GM12891 (cell line): ENCODE data around the gene PFKFB4.

ENCODE experiments used
- DNase-seq: peaks from one replicate; pipeline ENCODE4 v3.0.0; 2011; ENCODE audit warnings: low spot score; ENCODE audit not compliant: insufficient read length
- FAIRE-seq: peaks from 2 replicates; lab custom pipeline; 2011; peaks lifted over from hg19 to GRCh38; lab: Jason Lieb, UNC
- PAX5 ChIP-seq: IDR thresholded peaks from 2 replicates; pipeline ENCODE4 v1.6.1; 2011; ENCODE audit warnings: low read length, moderate library complexity, mild to moderate bottlenecking; ENCODE audit not compliant: insufficient read depth, severe bottlenecking
- POLR2A ChIP-seq: IDR thresholded peaks from 2 replicates; pipeline ENCODE4 v1.6.1; 2011; ENCODE audit warnings: low read depth, low read length, control low read depth
- POLR2AphosphoS5 ChIP-seq: IDR thresholded peaks from 2 replicates; pipeline ENCODE4 v1.6.1; 2011; ENCODE audit warnings: low read depth, low read length, control low read depth
- POU2F2 ChIP-seq: IDR thresholded peaks from 2 replicates; pipeline ENCODE4 v1.6.1; 2011; ENCODE audit warnings: low read depth, mild to moderate bottlenecking, control low read depth, low read length, moderate library complexity
- SPI1 ChIP-seq: IDR thresholded peaks from 2 replicates; pipeline ENCODE4 v1.6.1; 2011; ENCODE audit warnings: low read depth, low read length, control low read depth
- TAF1 ChIP-seq: IDR thresholded peaks from 2 replicates; pipeline ENCODE4 v1.6.1; 2011; ENCODE audit warnings: low read depth, low read length, control low read depth

Gene PFKFB4

GRCh38 chr3:48516571-48516970, 40.0 kb downstream of the PFKFB4 start:
- FAIRE-seq = no peak
- TF ChIP-seq TAF1 = no peak
- no peak for TF ChIP-seq SPI1
- no peak for TF ChIP-seq PAX5
- TF ChIP-seq POLR2A = no peak
- TF ChIP-seq POU2F2 = no peak
- no peak for TF ChIP-seq POLR2AphosphoS5
- DNase-seq = no peak

- DNase-seq (no peak), FAIRE-seq (peak; percentile 83)
- no peak for TF ChIP-seq SPI1
- no peak for TF ChIP-seq POU2F2
- TF ChIP-seq PAX5 = no peak
- TF ChIP-seq POLR2AphosphoS5 = no peak
- TF ChIP-seq POLR2A = no peak
- TF ChIP-seq TAF1 = no peak
These were observed 42.0 kb downstream of the PFKFB4 start for GRCh38 chr3:48514431-48515227.

- DNase-seq = no peak
- FAIRE-seq = no peak
- TF ChIP-seq TAF1 = no peak
- TF ChIP-seq SPI1 = no peak
- no peak for TF ChIP-seq POLR2A
- no peak for TF ChIP-seq POLR2AphosphoS5
- TF ChIP-seq POU2F2 = no peak
- TF ChIP-seq PAX5 = no peak
These were observed 45.1 kb downstream of the PFKFB4 start for GRCh38 chr3:48511551-48511950.

GRCh38 chr3:48507256-48508061, 49.1 kb downstream of the PFKFB4 start:
- no peak for TF ChIP-seq POLR2A
- no peak for TF ChIP-seq TAF1
- TF ChIP-seq POLR2AphosphoS5 = no peak
- no peak for TF ChIP-seq SPI1
- TF ChIP-seq PAX5 = no peak
- TF ChIP-seq POU2F2 = no peak
- FAIRE-seq (peak; percentile 91), DNase-seq (peak; percentile 70)

- TF ChIP-seq SPI1 (no peak), POLR2A (no peak), POLR2AphosphoS5 (no peak), PAX5 (no peak), TAF1 (no peak), POU2F2 (no peak)
- FAIRE-seq (no peak), DNase-seq (no peak)
These were observed 50.6 kb downstream of the PFKFB4 start for GRCh38 chr3:48505968-48506504.

GRCh38 chr3:48505146-48505545, 51.5 kb downstream of the PFKFB4 start:
- FAIRE-seq (no peak), DNase-seq (no peak)
- TF ChIP-seq PAX5 (no peak), POLR2A (no peak), TAF1 (no peak), POLR2AphosphoS5 (no peak), POU2F2 (no peak), SPI1 (no peak)

GRCh38 chr3:48504051-48504946, 52.3 kb downstream of the PFKFB4 start, which contains the start of gene SHISA5:
TSS of gene SHISA5 (minus strand) at chr3:48504174. CDS start at chr3:48504094, 80 bp downstream.
- FAIRE-seq = peak; percentile 69
- TF ChIP-seq PAX5 = no peak
- TF ChIP-seq SPI1 = no peak
- no peak for TF ChIP-seq POU2F2
- no peak for TF ChIP-seq POLR2AphosphoS5
- TF ChIP-seq POLR2A = no peak
- no peak for TF ChIP-seq TAF1
- peak; percentile 68 for DNase-seq

GRCh38 chr3:48503401-48504050, 53.1 kb downstream of the PFKFB4 start:
- TF ChIP-seq POLR2A (no peak), POU2F2 (no peak), TAF1 (no peak)
- DNase-seq (no peak), FAIRE-seq (peak; percentile 16)
